Mucosa of stomach (tissue), 1 donor: ENCODE results near the gene FBXO39.
"Not testable (repeated sequence)": the region's sequence is repeated elsewhere in the genome, so short reads cannot be mapped to it uniquely, and the experiment has no call there.

Experiments
- H3K27me3 ChIP-seq: one replicate; pipeline ENCODE4 v1.7.0; 2013; ENCODE audit warnings: mild to moderate bottlenecking, low read length; ENCODE audit not compliant: control insufficient read depth, insufficient read depth
- H3K36me3 ChIP-seq: one replicate; pipeline ENCODE4 v1.7.0; 2013; ENCODE audit warnings: low read length; ENCODE audit not compliant: control insufficient read depth, insufficient read depth
- H3K4me1 ChIP-seq: one replicate; pipeline ENCODE4 v1.7.0; 2013; ENCODE audit warnings: mild to moderate bottlenecking, low read length; ENCODE audit not compliant: control insufficient read depth, insufficient read depth
- H3K4me3 ChIP-seq: one replicate; pipeline ENCODE4 v1.7.0; 2013; ENCODE audit warnings: low read length
- H3K9ac ChIP-seq: one replicate; pipeline ENCODE4 v1.7.0; 2013; ENCODE audit warnings: mild to moderate bottlenecking, low read length, moderate library complexity
- H3K9me3 ChIP-seq: one replicate; pipeline ENCODE4 v1.7.0; 2013; ENCODE audit warnings: mild to moderate bottlenecking, low read length, moderate library complexity; ENCODE audit not compliant: control insufficient read depth
- donor health status: Pancreatic carcinoma.

Gene FBXO39

GRCh38 chr17:6796017-6796886, 20.2 kb downstream of the FBXO39 start:
- Histone ChIP-seq H3K9ac (no peak overlapping the region), H3K36me3 (no peaks in the 10 kb centered on the region), H3K4me3 (no peak overlapping the region), H3K27me3 (peaks cover 2% of the 10 kb centered on the region), H3K9me3 (no peaks in the 10 kb centered on the region), H3K4me1 (no peaks in the 10 kb centered on the region)

GRCh38 chr17:6796887-6797490, 21.0 kb downstream of the FBXO39 start:
- H3K4me3 ChIP-seq: no peak overlapping the region
- H3K36me3 ChIP-seq: no peaks in the 10 kb centered on the region
- H3K9ac ChIP-seq: no peak overlapping the region

GRCh38 chr17:6797718-6798351, 21.8 kb downstream of the FBXO39 start:
- H3K27me3 ChIP-seq: peaks cover 2% of the 10 kb centered on the region
- no peaks in the 10 kb centered on the region for H3K9me3 ChIP-seq
- H3K4me1 ChIP-seq: no peaks in the 10 kb centered on the region
- no peak overlapping the region for H3K4me3 ChIP-seq
- H3K36me3 ChIP-seq: no peaks in the 10 kb centered on the region
- H3K9ac ChIP-seq: no peak overlapping the region

More at GRCh38 chr17:6796887-6797490, 21.0 kb downstream of the FBXO39 start:
- H3K27me3 ChIP-seq: peaks cover 2% of the 10 kb centered on the region
- no peaks in the 10 kb centered on the region for H3K4me1 ChIP-seq
- no peaks in the 10 kb centered on the region for H3K9me3 ChIP-seq

GRCh38 chr17:6799738-6800137, 23.7 kb downstream of the FBXO39 start:
- no peak overlapping the region for H3K4me3 ChIP-seq
- no peaks in the 10 kb centered on the region for H3K4me1 ChIP-seq
- H3K27me3 ChIP-seq: peaks cover 2% of the 10 kb centered on the region
- H3K36me3 ChIP-seq: no peaks in the 10 kb centered on the region
- no peak overlapping the region for H3K9ac ChIP-seq
- no peaks in the 10 kb centered on the region for H3K9me3 ChIP-seq

GRCh38 chr17:6800422-6801027, 24.5 kb downstream of the FBXO39 start:
- Histone ChIP-seq H3K9me3 (no peaks in the 10 kb centered on the region), H3K4me1 (no peaks in the 10 kb centered on the region), H3K36me3 (no peaks in the 10 kb centered on the region), H3K27me3 (peaks cover 2% of the 10 kb centered on the region), H3K9ac (no peak overlapping the region), H3K4me3 (no peak overlapping the region)

- H3K4me3 ChIP-seq: no peak overlapping the region
- no peak overlapping the region for H3K9ac ChIP-seq
- no peaks in the 10 kb centered on the region for H3K9me3 ChIP-seq
- no peaks in the 10 kb centered on the region for H3K4me1 ChIP-seq
- no peaks in the 10 kb centered on the region for H3K36me3 ChIP-seq
- H3K27me3 ChIP-seq: no peaks in the 10 kb centered on the region
Measured at GRCh38 chr17:6811510-6811909, 35.5 kb downstream of the FBXO39 start.

- no peak overlapping the region for H3K9ac ChIP-seq
- no peaks in the 10 kb centered on the region for H3K9me3 ChIP-seq
- H3K36me3 ChIP-seq: no peaks in the 10 kb centered on the region
- no peaks in the 10 kb centered on the region for H3K27me3 ChIP-seq
- H3K4me1 ChIP-seq: no peaks in the 10 kb centered on the region
- no peak overlapping the region for H3K4me3 ChIP-seq
Measured at GRCh38 chr17:6812295-6812694, 36.3 kb downstream of the FBXO39 start.

- no peaks in the 10 kb centered on the region for H3K4me1 ChIP-seq
Measured at GRCh38 chr17:6815775-6816174, 39.8 kb downstream of the FBXO39 start.

GRCh38 chr17:6816368-6816767, 40.4 kb downstream of the FBXO39 start:
- not testable (repeated sequence) for H3K4me1 ChIP-seq, H3K4me3 ChIP-seq, H3K27me3 ChIP-seq, H3K36me3 ChIP-seq, H3K9me3 ChIP-seq, H3K9ac ChIP-seq

More at GRCh38 chr17:6815775-6816174, 39.8 kb downstream of the FBXO39 start:
- H3K9ac ChIP-seq: no peak overlapping the region
- H3K36me3 ChIP-seq: no peaks in the 10 kb centered on the region
- no peak overlapping the region for H3K4me3 ChIP-seq
- no peaks in the 10 kb centered on the region for H3K27me3 ChIP-seq
- H3K9me3 ChIP-seq: no peaks in the 10 kb centered on the region

GRCh38 chr17:6818938-6819337, 42.9 kb downstream of the FBXO39 start:
- no peaks in the 10 kb centered on the region for H3K27me3 ChIP-seq
- no peak overlapping the region for H3K4me3 ChIP-seq
- no peaks in the 10 kb centered on the region for H3K4me1 ChIP-seq
- no peaks in the 10 kb centered on the region for H3K9me3 ChIP-seq
- no peaks in the 10 kb centered on the region for H3K36me3 ChIP-seq
- H3K9ac ChIP-seq: no peak overlapping the region

GRCh38 chr17:6823011-6823442, 47.0 kb downstream of the FBXO39 start:
- no peaks in the 10 kb centered on the region for H3K4me1 ChIP-seq
- H3K9ac ChIP-seq: no peak overlapping the region
- no peaks in the 10 kb centered on the region for H3K36me3 ChIP-seq
- H3K9me3 ChIP-seq: no peaks in the 10 kb centered on the region
- H3K4me3 ChIP-seq: no peak overlapping the region
- H3K27me3 ChIP-seq: no peaks in the 10 kb centered on the region
